Stimulated activated CD4-positive, alpha-beta T cell treated with anti-CD3 and anti-CD28 coated beads, Interleukin-4, amount 100 ng/mL, for 1 hour (primary cell): ENCODE results near the gene KMT5B.
A peak's percentile ranks its signal among the peaks of the same experiment; 100 is the strongest.

Source experiments
- DNase-seq: peaks from one replicate; pipeline ENCODE4 v3.0.0-alpha.2; 2020

KMT5B gene

GRCh38 chr11:68142441-68143309, 70.4 kb downstream of the KMT5B start:
- no peak for DNase-seq

DNA sequence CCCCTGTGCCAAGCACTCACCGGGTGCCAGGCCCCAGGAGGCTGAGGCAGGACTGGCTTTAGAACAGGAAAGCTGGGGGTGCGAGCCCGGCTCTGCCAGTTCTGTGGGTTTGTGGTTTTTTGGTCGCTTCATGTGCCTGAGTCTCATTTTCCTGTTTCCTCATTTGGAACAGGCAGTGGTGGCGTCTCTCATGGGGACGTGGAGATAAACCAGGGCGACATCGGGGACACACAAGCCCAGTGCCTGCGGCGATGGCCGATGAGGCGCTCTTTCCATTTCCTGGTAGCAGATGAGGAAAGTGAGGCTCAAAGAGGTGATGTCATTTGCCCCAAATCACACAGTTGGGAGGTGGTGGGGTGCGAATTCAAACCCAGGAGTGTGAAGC, 71.1 kb downstream of the KMT5B start:
- peak; percentile 25 for DNase-seq

- no peak for DNase-seq
Measured at GRCh38 chr11:68141246-68142027, 71.7 kb downstream of the KMT5B start.

- DNase-seq = no peak
Measured at GRCh38 chr11:68140496-68141245, 72.4 kb downstream of the KMT5B start.

GRCh38 chr11:68138237-68138636, 74.9 kb downstream of the KMT5B start:
- DNase-seq = no peak

DNA sequence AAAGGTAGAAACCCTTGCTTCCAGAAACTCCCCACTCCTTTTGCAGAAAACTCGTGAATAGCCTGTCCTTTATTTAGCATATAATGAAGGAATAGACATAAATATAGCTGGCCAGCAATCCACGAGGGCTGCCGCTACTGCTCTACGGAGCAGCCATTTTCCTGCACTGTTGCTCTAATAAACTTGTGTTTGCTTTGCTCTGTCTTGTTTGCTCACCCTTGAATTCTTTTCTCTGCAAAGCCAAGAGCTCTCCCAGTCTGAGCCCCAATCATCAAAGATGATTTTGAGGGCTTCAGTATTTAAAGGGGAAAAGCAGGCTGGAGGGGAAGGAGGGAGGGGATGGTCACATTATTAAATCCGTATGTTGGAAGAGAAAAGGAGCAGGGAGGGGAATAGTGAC, 75.3 kb downstream of the KMT5B start:
- DNase-seq = no peak

GRCh38 chr11:68136866-68137265, 76.2 kb downstream of the KMT5B start:
- DNase-seq = no peak

- DNase-seq = no peak
Measured at GRCh38 chr11:68135161-68135560, 77.9 kb downstream of the KMT5B start.

GRCh38 chr11:68133761-68134160, 79.3 kb downstream of the KMT5B start:
- DNase-seq = no peak

DNA sequence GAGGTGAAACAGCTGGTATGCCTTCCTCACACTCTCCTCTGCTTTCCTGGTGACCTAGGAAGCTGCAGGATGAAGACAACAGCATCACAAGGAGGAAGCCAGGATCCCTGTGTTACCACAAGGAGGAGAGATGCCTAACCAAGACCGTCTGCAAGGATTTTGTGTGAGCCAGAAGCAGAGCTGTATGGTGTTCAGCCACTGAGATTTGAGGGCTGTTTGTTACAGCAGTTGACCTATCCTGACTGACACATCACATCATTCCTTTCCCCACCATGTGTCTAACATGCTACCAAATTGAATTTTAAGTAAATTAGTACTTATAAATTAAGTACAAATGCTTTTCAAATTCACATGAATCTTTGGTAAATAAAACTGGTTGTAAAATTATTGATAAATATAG, 83.0 kb downstream of the KMT5B start:
- DNase-seq = no peak

GRCh38 chr11:68128682-68129327, 84.3 kb downstream of the KMT5B start:
- no peak for DNase-seq

GRCh38 chr11:68127714-68128681, 85.1 kb downstream of the KMT5B start:
- DNase-seq = no peak

GRCh38 chr11:68125164-68125563, 87.9 kb downstream of the KMT5B start:
- no peak for DNase-seq

- DNase-seq = no peak
Measured at GRCh38 chr11:68122936-68123539, 90.1 kb downstream of the KMT5B start.

DNA sequence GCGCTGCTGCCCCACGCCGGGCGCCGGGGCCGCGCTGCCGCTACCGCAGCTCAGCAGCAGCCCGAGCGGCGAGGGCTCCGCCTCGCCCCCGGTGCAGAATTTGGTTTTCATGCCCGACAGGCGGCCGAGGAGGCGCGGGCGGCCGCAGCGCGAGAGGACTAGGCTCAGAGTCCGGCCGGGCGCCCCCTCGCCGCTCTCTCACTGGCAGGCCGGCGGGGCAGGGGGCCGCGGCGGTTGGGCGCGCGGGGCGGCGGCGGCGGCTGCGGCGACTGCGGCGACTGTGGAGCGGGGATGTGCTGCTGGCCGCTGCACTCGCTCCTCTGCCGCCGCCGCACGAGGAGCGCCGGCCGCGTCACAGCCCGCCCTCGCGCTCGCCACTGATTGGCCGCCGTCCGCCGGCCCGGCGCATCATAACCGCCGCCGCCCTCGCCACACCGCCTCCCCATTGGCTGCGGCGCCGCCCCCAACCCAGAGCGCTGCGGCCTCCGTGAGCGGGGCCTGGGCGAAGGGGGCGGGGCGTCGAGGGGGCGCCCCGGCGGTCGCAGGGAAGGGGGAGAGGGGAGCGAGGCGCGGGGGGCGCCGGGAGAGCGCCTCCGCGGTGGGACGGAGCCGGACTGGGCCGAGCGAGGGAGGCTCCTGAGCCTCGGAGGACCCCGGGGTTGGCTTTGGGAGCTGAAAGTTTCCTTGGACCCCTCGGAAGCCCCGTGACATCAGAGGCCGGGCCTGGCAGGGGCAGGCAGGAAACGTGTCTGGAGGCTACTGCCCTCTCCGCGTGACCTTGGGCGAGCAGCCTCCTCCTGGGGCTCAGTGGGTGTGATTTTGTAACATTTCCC, 91.8 kb downstream of the KMT5B start, which contains the start of gene CHKA:
Gene CHKA, minus strand, starts transcription at position 322 of the 833 bp plus-strand sequence. Its CDS starts 211 bp downstream, at position 111.
- DNase-seq = peak; percentile 90

DNA sequence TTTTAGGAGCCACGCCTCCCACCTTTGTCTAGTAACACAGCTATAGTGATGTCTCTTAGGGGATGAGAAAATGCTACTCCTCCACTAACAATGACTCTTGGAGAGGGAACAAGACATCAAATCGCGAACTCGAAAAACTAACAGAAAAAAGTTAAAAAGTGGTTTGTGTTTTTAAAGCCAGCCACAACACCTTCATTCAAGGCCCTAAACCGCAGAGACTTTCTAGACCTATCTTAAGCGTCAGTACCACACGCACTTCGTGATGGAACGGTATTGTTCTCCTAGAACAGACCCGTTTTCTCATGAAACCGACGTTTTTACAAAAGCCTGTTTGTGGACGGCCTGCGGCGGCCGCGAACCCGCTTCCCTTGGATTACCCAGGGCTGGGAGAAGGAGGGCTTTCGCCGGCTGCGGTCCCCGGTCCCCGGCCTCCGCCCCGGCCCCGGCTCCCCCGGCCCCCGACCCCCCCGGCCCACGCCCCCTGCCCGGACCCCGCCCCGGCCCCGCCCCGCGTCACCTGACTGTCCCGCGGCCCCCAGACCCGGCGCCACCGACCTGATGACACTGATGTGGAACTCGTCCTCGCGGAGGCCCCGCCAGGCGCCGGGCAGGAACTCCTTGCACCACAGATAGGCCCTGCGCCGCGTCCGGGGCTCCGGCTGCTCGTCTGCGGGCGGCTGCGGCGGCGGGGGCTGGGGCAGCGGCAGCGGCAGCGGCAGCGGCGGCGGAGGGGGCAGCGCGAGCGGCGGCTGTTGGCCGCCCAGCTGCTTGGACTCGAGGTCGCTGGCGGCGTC, 92.6 kb downstream of the KMT5B start:
- DNase-seq = peak; percentile 46

GRCh38 chr11:68118706-68119448, 94.2 kb downstream of the KMT5B start:
- DNase-seq = no peak

GRCh38 chr11:68117853-68118470, 95.1 kb downstream of the KMT5B start:
- no peak for DNase-seq
